BLaER1 (cell line): ENCODE measurements around the gene UNK.
"Not testable (repeated sequence)": the region's sequence is repeated elsewhere in the genome, so short reads cannot be mapped to it uniquely, and the experiment has no call there.

ENCODE experiments used
- H3K27ac ChIP-seq: shearing (Covaris generic); formaldehyde crosslinking; 2 replicates; pipeline ENCODE4 v1.8.1; 2022
- H3K27me3 ChIP-seq: shearing (Covaris generic); formaldehyde crosslinking; 2 replicates; pipeline ENCODE4 v1.8.1; 2022
- H3K36me3 ChIP-seq: shearing (Covaris generic); formaldehyde crosslinking; 2 replicates; pipeline ENCODE4 v1.8.1; 2022
- H3K4me1 ChIP-seq: shearing (Covaris generic); formaldehyde crosslinking; 2 replicates; pipeline ENCODE4 v1.8.1; 2022
- H3K4me2 ChIP-seq: shearing (Covaris generic); formaldehyde crosslinking; 2 replicates; pipeline ENCODE4 v1.8.1; 2022
- H3K4me3 ChIP-seq: shearing (Covaris generic); formaldehyde crosslinking; 2 replicates; pipeline ENCODE4 v1.8.1; 2022
- H3K9ac ChIP-seq: shearing (Covaris generic); formaldehyde crosslinking; 2 replicates; pipeline ENCODE4 v1.8.1; 2022
- H3K9me3 ChIP-seq: shearing (Covaris generic); formaldehyde crosslinking; 2 replicates; pipeline ENCODE4 v1.8.1; 2022
- H4K20me1 ChIP-seq: shearing (Covaris generic); formaldehyde crosslinking; 2 replicates; pipeline ENCODE4 v1.8.1; 2022
- Cebpa-rat ChIP-seq: shearing (Covaris generic); IDR thresholded peaks from 2 replicates; pipeline ENCODE4 v1.8.1; 2022

Gene UNK

DNA sequence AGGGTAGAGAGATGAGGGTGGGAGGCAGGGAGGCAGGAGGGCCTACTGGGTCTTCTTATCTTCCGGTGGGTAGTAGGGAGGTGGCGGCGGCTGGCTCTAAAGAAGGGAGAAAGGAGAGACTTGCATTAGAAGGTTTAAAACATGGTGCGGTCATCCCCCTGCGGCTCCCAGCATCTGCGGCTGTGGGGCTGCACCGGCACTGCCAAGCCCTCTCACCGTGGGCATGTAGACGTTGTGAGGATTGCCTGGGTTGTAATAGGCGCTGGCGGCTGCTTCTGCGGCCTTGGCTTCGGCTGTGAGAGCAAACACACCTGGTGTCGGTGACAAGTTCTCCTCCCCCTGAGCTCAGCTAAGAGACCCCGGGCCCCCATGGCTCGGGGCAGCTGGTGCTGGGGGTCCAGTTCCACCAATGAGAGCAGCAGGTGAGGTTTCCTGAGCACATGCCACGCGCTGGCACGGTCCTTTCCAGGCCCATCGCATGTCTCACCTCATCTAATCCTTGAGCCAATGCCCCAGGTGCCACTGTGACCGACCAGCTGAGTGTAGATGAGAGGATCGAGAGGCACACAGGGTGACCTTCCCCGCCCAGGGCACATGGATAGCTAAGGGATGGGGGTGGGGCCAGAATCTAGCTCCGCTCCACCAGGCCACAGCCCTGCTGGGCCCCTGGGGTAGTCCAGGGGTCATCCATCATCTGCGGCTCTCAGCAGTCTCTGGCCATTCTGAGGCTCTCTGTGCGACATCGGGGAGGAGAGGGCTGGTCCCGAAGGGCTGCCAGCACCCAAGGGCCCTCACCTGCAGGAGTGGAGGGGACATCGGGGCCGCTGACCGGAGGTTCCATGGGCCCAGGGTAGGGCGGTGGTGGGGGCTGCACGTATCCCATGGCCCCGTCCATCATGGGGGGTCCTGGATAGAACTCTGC, 62.3 kb downstream of the UNK start:
- Histone ChIP-seq H3K4me1 (peaks cover 68% of the 10 kb centered on the region), H3K36me3 (peaks cover 72% of the 10 kb centered on the region), H3K4me3 (no peak overlapping the region), H3K4me2 (peak overlapping the region; percentile 97), H3K27ac (peak overlapping the region; percentile 95), H4K20me1 (no peaks in the 10 kb centered on the region), H3K9ac (peak overlapping the region; percentile 81), H3K9me3 (no peaks in the 10 kb centered on the region), H3K27me3 (no peaks in the 10 kb centered on the region)
- TF ChIP-seq Cebpa-rat = no peak

GRCh38 chr17:75847614-75848522, 63.3 kb downstream of the UNK start:
- peaks cover 68% of the 10 kb centered on the region for H3K36me3 ChIP-seq

DNA sequence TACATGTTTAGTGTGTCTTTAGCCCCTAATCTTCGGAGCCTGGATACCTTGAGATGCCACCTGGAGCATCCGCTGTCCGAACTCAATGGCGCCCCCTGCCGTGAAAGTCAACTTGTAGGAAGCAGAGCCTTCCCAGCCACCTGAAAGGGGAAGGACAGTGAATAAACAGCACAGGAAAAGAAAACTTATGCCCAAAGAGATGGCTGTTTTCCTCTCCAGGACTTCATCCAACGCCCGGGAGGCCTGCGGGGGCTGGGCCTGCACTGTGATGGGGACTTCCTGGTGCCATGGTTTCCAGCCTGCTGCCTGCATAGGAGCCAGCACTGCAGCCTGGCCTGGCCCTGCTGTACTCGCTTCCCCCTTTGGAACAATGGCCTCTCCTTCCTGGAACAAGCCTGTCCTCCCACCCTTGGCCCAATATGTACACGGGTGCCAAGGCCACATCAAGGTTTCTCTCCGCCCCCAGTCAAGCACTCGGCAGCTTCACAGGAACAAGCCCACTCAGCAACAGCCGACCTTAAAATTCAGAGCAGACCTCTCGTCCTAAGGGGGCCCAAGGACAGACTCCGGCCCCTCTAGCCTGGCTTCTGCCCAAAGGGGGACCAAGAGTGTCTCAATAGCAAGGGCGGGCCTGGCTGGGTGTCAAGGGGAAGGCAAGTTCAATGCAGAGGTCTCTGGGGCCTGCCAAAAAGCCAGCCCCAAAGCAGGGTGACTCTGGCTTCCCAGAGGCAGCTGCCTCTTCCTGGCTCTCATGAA, 64.1 kb downstream of the UNK start:
- H4K20me1 ChIP-seq = peaks cover 3% of the 10 kb centered on the region; the same call in 1 of the 2 replicates
- no peaks in the 10 kb centered on the region for H3K27me3 ChIP-seq
- peak overlapping the region; percentile 58 for H3K27ac ChIP-seq
- H3K4me3 ChIP-seq = no peak overlapping the region
- no peak for TF ChIP-seq Cebpa-rat
- H3K9ac ChIP-seq = no peak overlapping the region
- no peaks in the 10 kb centered on the region for H3K9me3 ChIP-seq
- H3K4me1 ChIP-seq = peaks cover 61% of the 10 kb centered on the region
- H3K4me2 ChIP-seq = no peak overlapping the region
- H3K36me3 ChIP-seq = peaks cover 73% of the 10 kb centered on the region

More at GRCh38 chr17:75847614-75848522, 63.3 kb downstream of the UNK start:
- Histone ChIP-seq H3K9me3 (no peaks in the 10 kb centered on the region), H3K27ac (peak overlapping the region; percentile 95), H3K4me2 (peak overlapping the region; percentile 97), H3K4me3 (no peak overlapping the region), H3K4me1 (peaks cover 60% of the 10 kb centered on the region), H3K27me3 (no peaks in the 10 kb centered on the region), H4K20me1 (no peaks in the 10 kb centered on the region), H3K9ac (0 out of 2 replicates have a peak overlapping the region, but pooled peaks have one; percentile 81)
- TF ChIP-seq Cebpa-rat = no peak

DNA sequence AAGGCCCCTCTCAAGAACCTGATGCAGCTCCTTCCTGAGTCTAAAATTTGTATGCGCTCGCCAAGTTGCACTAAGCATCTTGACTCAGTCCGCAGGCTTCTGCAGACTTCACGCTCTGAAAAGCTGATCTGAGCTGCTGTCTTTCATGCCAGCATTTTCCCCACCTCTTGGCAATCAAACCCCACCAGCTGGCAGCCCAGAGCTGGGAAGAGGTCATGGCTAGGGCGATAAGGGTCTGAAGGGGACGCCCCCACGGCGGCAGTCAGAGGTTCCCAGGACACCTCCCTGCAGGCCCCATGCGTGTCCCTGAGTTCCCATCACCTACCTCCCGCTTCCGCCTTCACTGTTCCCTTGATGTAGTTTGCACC, 64.7 kb downstream of the UNK start:
- Histone ChIP-seq H3K4me3 (no peak overlapping the region), H3K27me3 (no peaks in the 10 kb centered on the region), H3K4me2 (no peak overlapping the region), H3K27ac (no peak overlapping the region; the same call in 1 of the 2 replicates), H3K9me3 (no peaks in the 10 kb centered on the region), H3K9ac (no peak overlapping the region), H3K36me3 (peaks cover 73% of the 10 kb centered on the region), H3K4me1 (peaks cover 61% of the 10 kb centered on the region), H4K20me1 (peaks cover 9% of the 10 kb centered on the region; the same call in 1 of the 2 replicates)
- TF ChIP-seq Cebpa-rat = no peak

GRCh38 chr17:75849724-75850123, 65.1 kb downstream of the UNK start:
- no peak overlapping the region for H3K9ac ChIP-seq
- H4K20me1 ChIP-seq = peaks cover 13% of the 10 kb centered on the region; the same call in 1 of the 2 replicates
- H3K9me3 ChIP-seq = no peaks in the 10 kb centered on the region
- no peak overlapping the region for H3K4me2 ChIP-seq
- no peak overlapping the region for H3K4me3 ChIP-seq
- TF ChIP-seq Cebpa-rat = no peak
- no peaks in the 10 kb centered on the region for H3K27me3 ChIP-seq
- peaks cover 63% of the 10 kb centered on the region for H3K4me1 ChIP-seq
- H3K27ac ChIP-seq = no peak overlapping the region
- H3K36me3 ChIP-seq = peaks cover 73% of the 10 kb centered on the region

- Histone ChIP-seq H3K4me3 (no peak overlapping the region), H3K36me3 (peaks cover 69% of the 10 kb centered on the region), H3K27ac (no peak overlapping the region), H3K9me3 (no peaks in the 10 kb centered on the region), H3K4me2 (no peak overlapping the region), H3K9ac (no peak overlapping the region), H3K4me1 (peaks cover 50% of the 10 kb centered on the region), H4K20me1 (peaks cover 13% of the 10 kb centered on the region; the same call in 1 of the 2 replicates), H3K27me3 (no peaks in the 10 kb centered on the region)
- TF ChIP-seq Cebpa-rat = no peak
These were observed 66.5 kb downstream of the UNK start for GRCh38 chr17:75850928-75851692.

DNA sequence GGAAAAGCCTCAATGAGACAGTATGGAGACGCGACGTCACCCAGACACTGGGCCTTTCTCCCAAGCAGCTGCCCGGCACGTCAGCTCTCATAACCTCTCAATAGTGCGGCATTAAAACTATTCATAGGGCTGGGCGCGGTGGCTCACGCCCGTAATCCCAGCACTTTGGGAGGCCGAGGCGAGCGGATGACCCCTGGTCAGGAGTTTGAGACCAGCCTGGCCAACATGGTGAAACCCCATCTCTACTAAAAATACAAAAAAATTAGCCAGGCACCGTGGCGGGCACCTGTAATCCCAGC, 67.0 kb downstream of the UNK start:
- H3K36me3 ChIP-seq = peaks cover 64% of the 10 kb centered on the region
- not testable (repeated sequence) for H3K27ac ChIP-seq, H3K4me2 ChIP-seq, H3K4me3 ChIP-seq, H3K9me3 ChIP-seq, H3K27me3 ChIP-seq, H3K9ac ChIP-seq
- peaks cover 13% of the 10 kb centered on the region; the same call in 1 of the 2 replicates for H4K20me1 ChIP-seq
- peaks cover 50% of the 10 kb centered on the region for H3K4me1 ChIP-seq

- H3K27me3 ChIP-seq = no peaks in the 10 kb centered on the region
- H3K4me1 ChIP-seq = peaks cover 46% of the 10 kb centered on the region
- H3K4me2 ChIP-seq = peak overlapping the region; percentile 95
- no peaks in the 10 kb centered on the region for H3K9me3 ChIP-seq
- no peak overlapping the region for H3K4me3 ChIP-seq
- no peak for TF ChIP-seq Cebpa-rat
- peaks cover 46% of the 10 kb centered on the region for H3K36me3 ChIP-seq
- H3K9ac ChIP-seq = peak overlapping the region; percentile 80; the same call in 1 of the 2 replicates
- no peak overlapping the region for H3K27ac ChIP-seq
- H4K20me1 ChIP-seq = peaks cover 13% of the 10 kb centered on the region; the same call in 1 of the 2 replicates
These were observed 68.8 kb downstream of the UNK start for GRCh38 chr17:75853433-75853832.
